GM12878 (cell line): Measurements from ENCODE around the gene RSF1. TPM values are rescaled to one million over a fixed set of nuclear protein-coding genes. Genes with fewer than 3 reads are reported as not detected.
A peak's percentile ranks its signal among the peaks of the same experiment; 100 is the strongest.

Source experiments
- HDAC2 ChIP-seq: fragments of 200-600 bp; sonication (generic); IDR thresholded peaks from 2 replicates; pipeline ENCODE4 v1.6.1; 2017
- NFYB ChIP-seq: IDR thresholded peaks from 2 replicates; pipeline ENCODE4 v1.6.1; 2011; ENCODE audit warnings: low read depth, mild to moderate bottlenecking, low read length, improper control_type of control experiment, moderate library complexity; ENCODE audit not compliant: insufficient read depth
- POLR2AphosphoS2 ChIP-seq: IDR thresholded peaks from 2 replicates; pipeline ENCODE4 v1.6.1; 2011; ENCODE audit warnings: low read depth, mild to moderate bottlenecking, low read length, improper control_type of control experiment, moderate library complexity
- RCOR1 ChIP-seq: conservative IDR thresholded peaks from 2 replicates; pipeline ENCODE4 v1.6.1; 2012; ENCODE audit warnings: low read depth, low read length, improper control_type of control experiment
- RFX5 ChIP-seq: IDR thresholded peaks from 2 replicates; pipeline ENCODE4 v1.6.1; 2011; ENCODE audit warnings: low read depth, low read length, improper control_type of control experiment
- RUNX3 ChIP-seq: IDR thresholded peaks from 2 replicates; pipeline ENCODE4 v1.6.1; 2012; ENCODE audit warnings: low read length, inconsistent platforms
- SIX5 ChIP-seq: IDR thresholded peaks from 2 replicates; pipeline ENCODE4 v1.6.1; 2011; ENCODE audit warnings: mild to moderate bottlenecking, low read depth, low read length, moderate library complexity; ENCODE audit not compliant: severe bottlenecking
- SPI1 ChIP-seq: IDR thresholded peaks from 2 replicates; pipeline ENCODE4 v1.6.1; 2011; ENCODE audit warnings: low read depth, mild to moderate bottlenecking, low read length, moderate library complexity, borderline replicate concordance; ENCODE audit not compliant: insufficient read depth
- ZNF24 ChIP-seq: fragments of 450-650 bp; IDR thresholded peaks from 2 replicates; pipeline ENCODE4 v1.6.1; 2017; ENCODE audit warnings: antibody characterized with exemption, mild to moderate bottlenecking
- ZZZ3 ChIP-seq: IDR thresholded peaks from 2 replicates; pipeline ENCODE4 v1.6.1; 2011; ENCODE audit warnings: low read depth; ENCODE audit not compliant: control insufficient read depth, insufficient read length
- polyA plus RNA-seq, 11 experiments: library from polyadenylated mRNA; depleted of rRNA in 4 of 11; unstranded in 6 of 11; stranded (reverse) in 5 of 11; fragments of >200 nt; fragmentation: Nextera tagmentation in 4 of 11; fragmentation: Illumina TruSeq in 1 of 11; extraction: Ambion mirVana in 4 of 11; extraction: Trizol in 1 of 11; gene quantifications; 1 replicate in 1 of 11; 2 replicates in 10 of 11; pipeline versions ENCODE4 v1.2.1 to v1.2.3, GENCODE V29; 2011 to 2016; ENCODE audit warnings: inconsistent platforms in 2 of 11, missing spikeins in 2 of 11, low read depth in 1 of 11
- total RNA-seq, 4 experiments: library from RNA; depleted of rRNA in 3 of 4; stranded (reverse); fragments of >200 nt in 3 of 4; fragmentation: Illumina TruSeq in 1 of 4; extraction: Trizol in 1 of 4; gene quantifications; 2 replicates each; pipeline versions ENCODE4 v1.2.1 to v1.2.3, GENCODE V29; 2013 to 2021
- TF ChIP-seq, protein P1 (sequence below): IDR thresholded peaks from 2 replicates; pipeline ENCODE4 v1.6.1; 2012; ENCODE audit warnings: improper control_type of control experiment, low read depth, low read length; ENCODE audit not compliant: insufficient replicate concordance
- TF ChIP-seq, protein P2 (sequence below): IDR thresholded peaks from 2 replicates; pipeline ENCODE4 v1.6.1; 2011; ENCODE audit warnings: low read depth, low read length, improper control_type of control experiment, borderline replicate concordance
- TF ChIP-seq, protein P3 (sequence below): fragments of 450-650 bp; IDR thresholded peaks from 2 replicates; pipeline ENCODE4 v1.6.1; 2018; ENCODE audit warnings: borderline replicate concordance, mild to moderate bottlenecking; ENCODE audit not compliant: partially characterized antibody
- TF ChIP-seq, protein P4 (sequence below): IDR thresholded peaks from 2 replicates; pipeline ENCODE4 v1.6.1; 2012; ENCODE audit warnings: mild to moderate bottlenecking, low read depth, low read length
- TF ChIP-seq, protein P5 (sequence below): IDR thresholded peaks from 2 replicates; pipeline ENCODE4 v1.6.1; 2012; ENCODE audit warnings: low read depth, low read length, improper control_type of control experiment

Gene RSF1
- total and polyA plus RNA-seq, 10 of the 15 experiments (the other 5 are each of a cell fraction or from before 2014, with no cell fraction given) = 9.0 to 45.3 (median 30.0) TPM

DNA sequence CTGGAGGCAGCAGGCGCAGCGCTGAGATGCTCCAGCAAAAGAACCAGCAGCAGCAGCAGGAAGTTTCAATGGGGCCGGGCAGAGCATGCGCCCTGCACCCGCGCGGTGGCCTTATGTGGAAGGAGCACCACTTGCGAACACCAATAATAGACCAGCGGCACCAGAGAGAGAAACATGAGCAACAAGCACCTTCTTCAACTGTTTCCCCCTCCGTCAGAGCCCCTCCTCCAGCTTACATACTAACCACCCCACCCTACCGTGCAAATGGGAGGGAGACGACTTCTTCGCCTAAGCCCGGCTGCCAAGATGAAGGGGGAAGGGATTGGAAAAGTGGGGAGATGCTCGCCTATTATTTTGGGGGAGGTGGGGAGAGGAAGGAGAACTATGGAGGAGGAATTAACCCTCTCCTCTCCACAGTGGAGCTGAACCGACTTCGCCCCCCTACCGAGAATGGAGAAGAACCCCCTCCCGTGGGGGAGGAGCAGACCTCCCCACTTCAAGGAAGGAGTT lies 1.1 kb downstream of the RSF1 start (continued):
- no peak for TF ChIP-seq SPI1
- TF ChIP-seq SIX5 = no peak
- TF ChIP-seq ZZZ3 = no peak
- peak; percentile 19; the same call in 1 of the 2 replicates for TF ChIP-seq RUNX3
- TF ChIP-seq, protein P1, sequence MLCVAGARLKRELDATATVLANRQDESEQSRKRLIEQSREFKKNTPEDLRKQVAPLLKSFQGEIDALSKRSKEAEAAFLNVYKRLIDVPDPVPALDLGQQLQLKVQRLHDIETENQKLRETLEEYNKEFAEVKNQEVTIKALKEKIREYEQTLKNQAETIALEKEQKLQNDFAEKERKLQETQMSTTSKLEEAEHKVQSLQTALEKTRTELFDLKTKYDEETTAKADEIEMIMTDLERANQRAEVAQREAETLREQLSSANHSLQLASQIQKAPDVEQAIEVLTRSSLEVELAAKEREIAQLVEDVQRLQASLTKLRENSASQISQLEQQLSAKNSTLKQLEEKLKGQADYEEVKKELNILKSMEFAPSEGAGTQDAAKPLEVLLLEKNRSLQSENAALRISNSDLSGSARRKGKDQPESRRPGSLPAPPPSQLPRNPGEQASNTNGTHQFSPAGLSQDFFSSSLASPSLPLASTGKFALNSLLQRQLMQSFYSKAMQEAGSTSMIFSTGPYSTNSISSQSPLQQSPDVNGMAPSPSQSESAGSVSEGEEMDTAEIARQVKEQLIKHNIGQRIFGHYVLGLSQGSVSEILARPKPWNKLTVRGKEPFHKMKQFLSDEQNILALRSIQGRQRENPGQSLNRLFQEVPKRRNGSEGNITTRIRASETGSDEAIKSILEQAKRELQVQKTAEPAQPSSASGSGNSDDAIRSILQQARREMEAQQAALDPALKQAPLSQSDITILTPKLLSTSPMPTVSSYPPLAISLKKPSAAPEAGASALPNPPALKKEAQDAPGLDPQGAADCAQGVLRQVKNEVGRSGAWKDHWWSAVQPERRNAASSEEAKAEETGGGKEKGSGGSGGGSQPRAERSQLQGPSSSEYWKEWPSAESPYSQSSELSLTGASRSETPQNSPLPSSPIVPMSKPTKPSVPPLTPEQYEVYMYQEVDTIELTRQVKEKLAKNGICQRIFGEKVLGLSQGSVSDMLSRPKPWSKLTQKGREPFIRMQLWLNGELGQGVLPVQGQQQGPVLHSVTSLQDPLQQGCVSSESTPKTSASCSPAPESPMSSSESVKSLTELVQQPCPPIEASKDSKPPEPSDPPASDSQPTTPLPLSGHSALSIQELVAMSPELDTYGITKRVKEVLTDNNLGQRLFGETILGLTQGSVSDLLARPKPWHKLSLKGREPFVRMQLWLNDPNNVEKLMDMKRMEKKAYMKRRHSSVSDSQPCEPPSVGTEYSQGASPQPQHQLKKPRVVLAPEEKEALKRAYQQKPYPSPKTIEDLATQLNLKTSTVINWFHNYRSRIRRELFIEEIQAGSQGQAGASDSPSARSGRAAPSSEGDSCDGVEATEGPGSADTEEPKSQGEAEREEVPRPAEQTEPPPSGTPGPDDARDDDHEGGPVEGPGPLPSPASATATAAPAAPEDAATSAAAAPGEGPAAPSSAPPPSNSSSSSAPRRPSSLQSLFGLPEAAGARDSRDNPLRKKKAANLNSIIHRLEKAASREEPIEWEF = no peak
- no peak for TF ChIP-seq HDAC2
- TF ChIP-seq, protein P2, sequence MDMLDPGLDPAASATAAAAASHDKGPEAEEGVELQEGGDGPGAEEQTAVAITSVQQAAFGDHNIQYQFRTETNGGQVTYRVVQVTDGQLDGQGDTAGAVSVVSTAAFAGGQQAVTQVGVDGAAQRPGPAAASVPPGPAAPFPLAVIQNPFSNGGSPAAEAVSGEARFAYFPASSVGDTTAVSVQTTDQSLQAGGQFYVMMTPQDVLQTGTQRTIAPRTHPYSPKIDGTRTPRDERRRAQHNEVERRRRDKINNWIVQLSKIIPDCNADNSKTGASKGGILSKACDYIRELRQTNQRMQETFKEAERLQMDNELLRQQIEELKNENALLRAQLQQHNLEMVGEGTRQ = no peak
- TF ChIP-seq, protein P3, sequence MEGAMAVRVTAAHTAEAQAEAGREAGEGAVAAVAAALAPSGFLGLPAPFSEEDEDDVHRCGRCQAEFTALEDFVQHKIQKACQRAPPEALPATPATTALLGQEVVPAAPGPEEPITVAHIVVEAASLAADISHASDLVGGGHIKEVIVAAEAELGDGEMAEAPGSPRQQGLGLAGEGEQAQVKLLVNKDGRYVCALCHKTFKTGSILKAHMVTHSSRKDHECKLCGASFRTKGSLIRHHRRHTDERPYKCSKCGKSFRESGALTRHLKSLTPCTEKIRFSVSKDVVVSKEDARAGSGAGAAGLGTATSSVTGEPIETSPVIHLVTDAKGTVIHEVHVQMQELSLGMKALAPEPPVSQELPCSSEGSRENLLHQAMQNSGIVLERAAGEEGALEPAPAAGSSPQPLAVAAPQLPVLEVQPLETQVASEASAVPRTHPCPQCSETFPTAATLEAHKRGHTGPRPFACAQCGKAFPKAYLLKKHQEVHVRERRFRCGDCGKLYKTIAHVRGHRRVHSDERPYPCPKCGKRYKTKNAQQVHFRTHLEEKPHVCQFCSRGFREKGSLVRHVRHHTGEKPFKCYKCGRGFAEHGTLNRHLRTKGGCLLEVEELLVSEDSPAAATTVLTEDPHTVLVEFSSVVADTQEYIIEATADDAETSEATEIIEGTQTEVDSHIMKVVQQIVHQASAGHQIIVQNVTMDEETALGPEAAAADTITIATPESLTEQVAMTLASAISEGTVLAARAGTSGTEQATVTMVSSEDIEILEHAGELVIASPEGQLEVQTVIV = no peak
- TF ChIP-seq RCOR1 = no peak
- TF ChIP-seq POLR2AphosphoS2 = no peak
- no peak for TF ChIP-seq RFX5
- TF ChIP-seq, protein P4, sequence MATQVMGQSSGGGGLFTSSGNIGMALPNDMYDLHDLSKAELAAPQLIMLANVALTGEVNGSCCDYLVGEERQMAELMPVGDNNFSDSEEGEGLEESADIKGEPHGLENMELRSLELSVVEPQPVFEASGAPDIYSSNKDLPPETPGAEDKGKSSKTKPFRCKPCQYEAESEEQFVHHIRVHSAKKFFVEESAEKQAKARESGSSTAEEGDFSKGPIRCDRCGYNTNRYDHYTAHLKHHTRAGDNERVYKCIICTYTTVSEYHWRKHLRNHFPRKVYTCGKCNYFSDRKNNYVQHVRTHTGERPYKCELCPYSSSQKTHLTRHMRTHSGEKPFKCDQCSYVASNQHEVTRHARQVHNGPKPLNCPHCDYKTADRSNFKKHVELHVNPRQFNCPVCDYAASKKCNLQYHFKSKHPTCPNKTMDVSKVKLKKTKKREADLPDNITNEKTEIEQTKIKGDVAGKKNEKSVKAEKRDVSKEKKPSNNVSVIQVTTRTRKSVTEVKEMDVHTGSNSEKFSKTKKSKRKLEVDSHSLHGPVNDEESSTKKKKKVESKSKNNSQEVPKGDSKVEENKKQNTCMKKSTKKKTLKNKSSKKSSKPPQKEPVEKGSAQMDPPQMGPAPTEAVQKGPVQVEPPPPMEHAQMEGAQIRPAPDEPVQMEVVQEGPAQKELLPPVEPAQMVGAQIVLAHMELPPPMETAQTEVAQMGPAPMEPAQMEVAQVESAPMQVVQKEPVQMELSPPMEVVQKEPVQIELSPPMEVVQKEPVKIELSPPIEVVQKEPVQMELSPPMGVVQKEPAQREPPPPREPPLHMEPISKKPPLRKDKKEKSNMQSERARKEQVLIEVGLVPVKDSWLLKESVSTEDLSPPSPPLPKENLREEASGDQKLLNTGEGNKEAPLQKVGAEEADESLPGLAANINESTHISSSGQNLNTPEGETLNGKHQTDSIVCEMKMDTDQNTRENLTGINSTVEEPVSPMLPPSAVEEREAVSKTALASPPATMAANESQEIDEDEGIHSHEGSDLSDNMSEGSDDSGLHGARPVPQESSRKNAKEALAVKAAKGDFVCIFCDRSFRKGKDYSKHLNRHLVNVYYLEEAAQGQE = no peak
- TF ChIP-seq, protein P5, sequence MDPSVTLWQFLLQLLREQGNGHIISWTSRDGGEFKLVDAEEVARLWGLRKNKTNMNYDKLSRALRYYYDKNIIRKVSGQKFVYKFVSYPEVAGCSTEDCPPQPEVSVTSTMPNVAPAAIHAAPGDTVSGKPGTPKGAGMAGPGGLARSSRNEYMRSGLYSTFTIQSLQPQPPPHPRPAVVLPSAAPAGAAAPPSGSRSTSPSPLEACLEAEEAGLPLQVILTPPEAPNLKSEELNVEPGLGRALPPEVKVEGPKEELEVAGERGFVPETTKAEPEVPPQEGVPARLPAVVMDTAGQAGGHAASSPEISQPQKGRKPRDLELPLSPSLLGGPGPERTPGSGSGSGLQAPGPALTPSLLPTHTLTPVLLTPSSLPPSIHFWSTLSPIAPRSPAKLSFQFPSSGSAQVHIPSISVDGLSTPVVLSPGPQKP = no peak
- no peak for TF ChIP-seq ZNF24
- TF ChIP-seq NFYB = 0 out of 2 replicates have a peak, but pooled peaks have one; percentile 40
